HG03457 (cell line): ENCODE data around the gene KRT34.
"Not testable (repeated sequence)": the region's sequence is repeated elsewhere in the genome, so short reads cannot be mapped to it uniquely, and the experiment has no call there.

Source experiments
- ATAC-seq: cut with Tn5 transposase; IDR thresholded peaks from one replicate; pipeline ENCODE4 v1.9.1; 2021; ENCODE audit warnings: moderate number of reproducible peaks; ENCODE audit not compliant: unreplicated experiment

Gene KRT34

DNA sequence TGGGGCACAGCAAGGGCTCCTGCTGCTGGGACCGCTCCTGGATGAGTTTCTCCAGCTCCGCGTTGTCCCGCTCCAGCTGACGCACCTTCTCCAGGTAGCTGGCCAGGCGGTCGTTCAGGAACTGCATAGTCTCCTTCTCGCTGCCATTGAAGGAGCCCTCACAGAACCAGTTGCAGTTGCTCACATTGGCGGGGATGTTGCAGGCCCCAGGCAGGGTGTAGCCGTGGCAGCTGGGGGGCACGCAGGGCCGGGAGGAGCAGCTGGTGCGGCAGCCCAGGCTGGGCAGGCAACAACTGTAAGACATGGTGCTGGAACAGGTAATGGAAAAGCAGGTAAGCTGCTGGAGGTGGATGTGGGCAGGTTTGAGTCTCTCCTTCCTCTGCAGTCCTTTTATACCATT lies at the start of gene KRT34:
Gene KRT34 (minus strand): TSS at position 364 of the 400 bp plus-strand sequence. CDS start 60 bp downstream, at position 304.
- ATAC-seq, result not testable (repeated sequence)

DNA sequence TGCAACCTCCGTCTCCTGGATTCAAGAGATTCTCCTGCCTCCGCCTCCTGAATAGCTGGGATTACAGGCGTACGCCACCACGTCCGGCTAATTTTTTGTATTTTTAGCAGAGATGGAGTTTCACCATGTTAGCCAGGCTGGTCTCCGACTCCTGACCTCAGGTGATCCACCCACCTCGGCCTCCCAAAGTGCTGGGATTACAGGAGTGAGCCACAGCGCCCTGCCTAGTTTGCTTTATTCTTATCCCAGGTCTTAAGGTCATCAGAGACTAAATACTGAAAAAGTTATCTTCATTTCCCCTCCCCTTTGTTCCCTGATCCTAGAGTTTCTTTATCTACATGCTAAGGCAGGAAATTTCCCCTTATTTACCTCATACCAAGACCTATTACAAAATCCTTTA lies 48.3 kb upstream of the KRT34 start:
- ATAC-seq, result not testable (repeated sequence)

DNA sequence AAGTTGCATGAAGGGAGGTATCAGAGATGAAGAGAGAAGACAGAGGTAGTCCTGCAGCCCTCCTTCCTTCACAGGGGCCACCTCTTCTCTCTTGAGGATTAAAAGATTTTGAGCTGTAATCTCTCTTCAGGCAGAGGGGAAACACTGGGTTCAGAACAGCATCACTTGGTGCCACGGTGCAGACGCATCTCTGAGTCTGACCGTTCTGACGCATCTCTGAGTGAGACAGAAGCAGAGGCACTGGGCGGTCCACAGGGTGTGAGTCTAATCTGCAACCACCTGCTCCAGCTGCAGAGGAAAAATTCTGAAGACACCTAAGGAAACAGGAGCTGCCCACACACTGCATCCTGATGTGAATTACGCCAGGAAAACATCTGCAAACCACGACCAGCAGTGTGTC lies 47.6 kb upstream of the KRT34 start:
- ATAC-seq, result no peak

DNA sequence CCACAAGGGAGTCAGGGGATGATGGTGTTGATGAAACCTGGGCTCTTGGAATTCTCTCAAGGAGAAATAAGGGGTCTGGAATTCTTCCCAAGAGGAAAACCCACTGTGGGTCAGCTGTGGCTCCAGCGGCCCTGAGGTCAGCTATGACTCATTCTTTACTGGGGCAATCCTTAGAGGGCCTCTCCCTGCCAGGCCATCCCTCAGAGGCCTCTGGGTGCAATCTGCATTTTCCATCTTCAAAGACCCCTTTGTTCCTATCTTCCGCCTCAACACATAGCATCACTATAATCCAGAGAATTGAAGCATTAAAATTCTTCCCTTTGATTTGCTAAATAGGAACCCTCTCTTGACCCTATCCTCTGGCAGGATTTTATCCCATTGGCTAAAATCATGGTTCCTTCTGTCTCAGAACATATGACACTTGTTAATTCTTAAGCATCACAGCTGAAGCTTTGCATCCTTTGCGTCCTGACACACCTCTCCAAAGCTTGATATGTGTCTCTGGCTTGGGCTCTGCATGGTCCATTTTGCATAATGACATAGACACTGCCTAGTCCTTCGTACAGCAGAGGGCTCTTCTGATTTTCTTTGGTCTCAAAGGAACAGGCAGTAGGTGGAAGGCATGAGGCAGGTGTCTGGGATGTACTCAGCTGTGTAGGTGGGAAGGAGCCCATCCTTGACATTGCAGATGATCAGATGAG lies 46.6 kb upstream of the KRT34 start:
- ATAC-seq, result no peak

DNA sequence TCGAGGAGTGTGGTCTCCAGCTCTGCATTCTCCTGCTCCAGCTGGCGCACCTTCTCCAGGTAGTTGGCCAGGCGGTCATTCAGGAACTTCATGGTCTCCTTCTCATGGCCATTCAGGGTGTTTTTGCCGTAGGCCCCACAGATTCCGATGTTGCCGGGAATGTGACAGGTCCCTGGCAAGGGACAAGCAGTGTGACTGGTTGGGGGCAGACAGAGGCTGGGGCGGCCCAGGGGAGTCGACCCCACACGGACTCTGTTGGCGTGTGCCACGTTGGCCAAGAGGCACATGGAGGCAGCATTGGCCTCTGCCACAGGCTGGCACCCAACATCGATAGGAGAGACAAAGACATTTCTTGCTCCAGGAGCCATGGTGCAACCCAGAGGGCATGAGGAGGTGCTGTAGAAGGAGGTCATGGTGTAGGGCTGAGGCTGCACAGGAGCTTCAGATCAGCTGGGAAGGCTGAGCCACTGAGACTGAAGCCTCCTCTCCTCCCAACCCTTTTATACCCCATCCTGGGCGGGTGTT lies 42.1 kb upstream of the KRT34 start, which contains the start of gene KRT37:
Gene KRT37 (minus strand): TSS at position 475 of the 525 bp plus-strand sequence. CDS start 62 bp downstream, at position 413.
- ATAC-seq, result no peak

DNA sequence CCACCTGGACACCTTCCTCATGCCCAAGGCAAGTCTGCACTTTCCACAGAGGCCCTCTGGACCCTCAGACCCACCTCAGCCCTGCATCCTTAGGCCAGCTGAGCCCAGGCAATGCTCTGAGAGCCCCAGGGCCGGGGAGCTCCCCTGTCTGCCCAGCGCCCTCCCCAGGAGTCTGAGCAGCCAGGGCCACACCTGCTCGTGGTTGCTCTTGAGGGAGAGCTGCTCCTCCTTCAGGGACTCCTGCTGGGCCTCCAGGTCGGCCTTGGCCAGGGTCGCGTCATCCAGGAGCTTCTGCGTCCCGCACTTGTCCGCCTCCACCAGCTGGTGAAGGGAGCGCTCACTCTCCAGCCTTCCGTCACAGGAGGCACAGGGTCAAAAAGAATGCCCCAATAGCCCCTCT lies 40.5 kb upstream of the KRT34 start:
- not testable (repeated sequence) for ATAC-seq

DNA sequence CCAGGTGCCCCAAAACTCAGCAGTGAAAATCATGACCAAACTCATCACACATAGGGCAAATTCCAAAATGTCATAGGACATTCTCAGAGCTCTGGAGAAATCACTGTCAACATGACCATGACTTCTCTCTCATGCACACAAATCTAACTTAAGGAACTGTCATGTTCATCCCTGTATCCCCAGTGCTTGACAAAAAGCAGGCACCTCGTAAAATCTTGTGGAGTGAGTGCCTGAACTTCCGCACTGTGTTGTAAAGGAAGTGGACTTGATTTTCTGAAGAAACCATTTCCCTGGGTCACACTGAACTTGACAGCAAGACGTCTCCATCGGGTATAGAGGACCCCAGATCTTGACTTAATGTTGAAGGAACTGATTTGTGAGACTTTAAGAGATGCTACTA lies 39.5 kb upstream of the KRT34 start:
- ATAC-seq, result no peak

DNA sequence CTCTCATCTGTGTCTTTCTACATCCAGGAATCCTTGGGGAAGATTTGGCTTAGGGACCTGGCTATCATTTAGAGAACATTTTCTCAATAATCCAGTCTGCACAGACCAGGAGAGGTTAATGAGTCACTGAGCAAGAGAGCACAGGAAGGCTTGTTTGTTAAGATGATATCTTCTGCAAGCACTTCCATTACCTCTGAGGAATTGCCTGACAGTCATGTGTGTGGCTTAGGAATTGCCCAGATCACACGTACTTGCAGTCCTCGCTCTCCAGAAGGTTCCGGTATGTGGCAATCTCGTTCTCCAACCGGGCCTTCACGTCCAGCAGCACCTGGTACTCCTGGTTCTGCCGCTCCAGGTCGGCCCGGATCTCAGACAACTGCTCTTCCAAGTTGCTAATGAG lies 39.0 kb upstream of the KRT34 start:
- no peak for ATAC-seq

DNA sequence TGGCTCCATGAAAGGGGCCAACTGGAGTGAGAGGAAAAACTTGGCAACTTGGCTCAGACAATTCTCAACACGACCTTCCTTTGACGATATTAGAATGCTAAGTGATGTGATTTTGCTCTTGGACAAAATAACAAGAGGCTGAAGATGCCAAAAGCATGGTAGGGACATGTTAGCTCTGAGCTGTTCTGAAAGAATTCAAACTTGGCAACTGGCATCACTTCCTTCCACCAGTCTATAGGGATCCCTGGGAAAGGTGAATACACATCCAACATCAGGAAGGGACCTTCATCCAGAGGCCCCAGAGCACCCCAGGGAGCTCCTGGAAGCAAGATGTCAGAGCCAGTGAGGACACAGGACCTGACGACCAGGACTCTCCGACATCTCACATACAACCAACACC lies 38.0 kb upstream of the KRT34 start:
- ATAC-seq, result no peak

DNA sequence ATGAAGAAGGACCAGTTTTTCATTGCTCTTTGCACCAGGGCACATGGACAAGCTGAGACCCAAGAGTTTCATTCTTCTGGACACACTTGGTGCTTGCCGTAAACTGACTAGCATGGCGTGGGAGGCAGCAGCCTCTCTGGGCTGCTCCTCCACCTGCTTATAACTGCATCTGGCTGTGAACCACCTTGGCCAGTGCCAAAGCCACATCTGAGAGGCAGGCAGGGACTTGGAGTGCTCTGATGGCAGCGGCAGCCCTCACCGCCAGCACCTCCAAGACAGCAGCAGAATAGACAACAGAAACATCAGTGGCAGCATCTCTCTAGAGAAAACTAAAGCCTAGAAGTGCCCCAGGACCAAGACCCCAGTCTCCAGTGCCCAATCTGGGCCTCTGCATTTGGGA lies 37.6 kb upstream of the KRT34 start:
- ATAC-seq, result no peak

DNA sequence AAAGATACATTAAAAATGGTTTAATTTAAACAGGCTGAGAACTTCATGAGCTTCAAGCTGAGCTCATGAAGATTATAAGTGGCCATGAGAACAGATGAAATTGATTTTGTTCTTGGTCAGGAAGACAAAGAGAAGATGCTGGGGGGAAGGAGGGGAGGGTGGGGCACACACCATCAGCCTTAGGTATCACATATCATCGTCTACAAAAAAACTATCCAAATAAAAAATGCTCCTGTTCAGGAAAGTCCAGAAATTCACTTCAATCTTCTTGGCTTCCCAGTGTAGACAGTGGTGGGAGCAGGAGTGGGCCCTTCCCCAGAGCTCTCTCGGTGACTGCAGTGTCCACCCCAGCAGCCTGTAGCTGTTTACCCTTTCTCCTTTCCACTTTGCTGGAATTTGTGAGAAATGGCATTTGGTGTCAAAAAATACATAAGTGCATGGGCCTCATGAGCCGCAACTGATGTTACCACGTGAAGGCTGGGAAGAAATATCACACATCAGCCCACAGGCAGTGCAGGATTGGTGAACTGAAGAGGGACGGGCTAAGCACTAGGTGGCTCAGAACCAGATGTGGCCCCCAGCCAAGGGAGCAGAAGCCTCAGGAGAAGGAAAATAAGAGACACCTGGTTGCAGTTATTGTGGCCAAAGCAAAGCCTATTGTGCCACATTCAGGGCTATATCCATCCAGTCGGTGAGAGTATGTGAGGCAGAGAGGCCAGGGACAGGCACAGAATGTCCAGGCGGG lies 36.2 kb upstream of the KRT34 start:
- ATAC-seq, result no peak

DNA sequence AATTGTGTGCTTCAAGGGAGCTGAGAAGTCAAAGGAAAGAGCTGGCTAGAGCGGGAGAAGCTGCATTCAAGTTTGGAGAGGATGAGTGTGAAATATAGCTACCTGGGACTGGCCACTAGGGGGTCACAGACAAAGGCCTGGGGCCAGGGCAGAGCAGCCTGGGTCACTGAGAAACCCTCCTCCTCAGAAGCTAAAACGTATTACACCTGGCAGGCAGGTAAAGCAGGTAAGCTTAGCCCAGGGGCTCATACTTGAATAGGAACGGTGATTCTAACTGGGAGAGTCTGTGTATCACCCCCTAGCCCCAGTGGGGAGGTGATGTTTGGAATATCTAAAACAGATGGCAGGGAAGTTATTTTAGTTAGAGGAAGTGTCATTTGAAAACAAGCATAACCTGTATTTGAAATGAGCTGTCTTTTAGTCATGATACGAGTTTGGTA lies 35.5 kb upstream of the KRT34 start:
- ATAC-seq, result no peak

DNA sequence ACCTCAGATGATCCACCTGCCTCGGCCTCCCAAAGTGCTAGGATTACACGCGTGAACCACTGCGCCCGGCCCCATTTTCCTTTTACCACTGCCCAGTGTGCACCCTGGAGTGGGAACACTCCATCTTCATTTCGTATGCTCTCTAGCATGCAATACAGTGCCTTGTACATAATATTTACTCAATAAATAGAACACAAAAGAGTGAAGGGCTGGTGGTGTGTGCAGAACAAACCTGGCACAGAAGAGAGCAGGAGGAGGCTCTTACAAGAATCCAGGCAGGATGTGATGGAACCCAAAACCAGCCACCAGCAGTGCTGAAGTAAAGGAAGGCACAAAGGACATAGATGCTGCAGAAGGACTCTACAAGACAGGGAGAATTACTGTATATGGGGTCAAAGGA lies 35.0 kb upstream of the KRT34 start:
- no peak for ATAC-seq

DNA sequence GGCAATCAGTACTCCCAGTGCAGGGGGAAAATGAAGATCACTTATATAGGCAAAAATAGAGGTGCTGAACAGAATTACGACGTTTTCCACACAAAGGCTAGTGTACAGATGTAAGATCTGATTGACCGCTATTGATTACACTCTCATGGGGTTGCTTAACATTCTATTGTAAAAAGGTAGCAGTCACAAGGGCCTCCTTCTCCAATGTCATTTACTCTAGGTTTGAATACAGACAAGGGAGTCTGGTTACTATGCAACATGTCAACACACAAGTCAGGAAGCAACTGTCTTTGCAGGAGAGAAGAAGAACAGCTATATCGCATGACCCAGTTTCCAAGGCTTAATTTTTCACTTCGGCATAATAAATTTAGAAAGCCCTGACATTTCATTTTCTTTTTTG lies 34.4 kb upstream of the KRT34 start:
- ATAC-seq, result no peak

DNA sequence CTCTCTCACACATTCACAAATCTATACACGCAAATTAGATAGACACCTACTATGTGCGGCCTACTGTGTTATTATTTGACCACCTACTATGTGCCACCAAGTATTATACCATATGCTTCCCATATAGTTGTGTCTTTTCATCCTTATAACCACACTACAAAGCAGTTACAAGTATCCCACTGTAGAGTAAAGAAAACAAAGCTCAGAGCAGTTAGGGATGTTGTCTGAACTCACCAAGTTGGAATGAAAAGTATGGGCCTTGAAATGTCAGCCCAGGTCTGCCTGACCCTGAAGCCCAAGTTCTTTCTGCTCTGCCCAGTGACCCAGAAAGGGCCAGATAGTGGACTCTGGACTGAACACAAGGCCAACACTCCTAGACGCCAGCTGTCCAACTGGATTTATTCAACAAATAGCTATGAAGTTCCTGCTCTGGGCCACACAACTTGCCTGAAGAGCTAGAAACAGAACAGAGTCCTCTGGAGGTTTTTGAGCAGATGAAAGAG lies 33.8 kb upstream of the KRT34 start:
- no peak for ATAC-seq

DNA sequence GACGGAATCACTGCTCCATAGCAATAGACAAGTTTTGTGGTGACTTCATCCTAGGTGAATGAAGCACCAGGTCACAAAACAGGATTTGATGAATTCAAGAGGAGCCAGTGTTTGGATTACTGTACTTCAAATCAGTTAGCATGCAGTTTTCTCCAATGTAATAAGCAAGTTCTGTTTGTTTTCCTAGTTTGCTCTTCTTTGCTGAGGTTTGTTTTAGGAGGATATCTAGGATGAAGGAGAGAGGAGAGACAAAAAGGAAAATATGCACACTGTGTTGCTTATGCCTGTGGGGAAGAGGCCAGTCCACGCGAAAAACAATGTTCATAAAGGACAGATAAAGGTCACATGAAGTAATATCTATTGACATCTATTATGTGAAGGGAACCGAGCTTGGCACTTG lies 33.3 kb upstream of the KRT34 start:
- no peak for ATAC-seq

DNA sequence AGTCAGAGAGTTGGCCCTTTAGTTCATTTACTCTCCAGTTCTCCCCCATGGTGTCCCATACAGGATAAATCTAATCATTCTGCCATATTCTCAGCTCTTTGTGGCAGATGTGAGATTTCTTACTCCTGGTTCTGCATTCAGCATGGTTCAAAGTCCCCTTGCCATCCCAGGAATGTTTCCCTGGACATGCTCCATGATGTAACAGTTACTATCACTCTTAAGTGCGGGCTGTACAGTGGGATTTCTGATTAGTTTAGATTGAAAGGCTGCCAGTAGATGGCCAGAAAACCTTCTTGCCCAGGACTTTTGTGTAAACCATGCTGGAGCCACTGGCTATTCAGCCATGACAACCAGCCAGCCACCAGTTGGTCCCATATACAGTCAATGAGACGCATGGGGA lies 31.9 kb upstream of the KRT34 start:
- ATAC-seq, result no peak

DNA sequence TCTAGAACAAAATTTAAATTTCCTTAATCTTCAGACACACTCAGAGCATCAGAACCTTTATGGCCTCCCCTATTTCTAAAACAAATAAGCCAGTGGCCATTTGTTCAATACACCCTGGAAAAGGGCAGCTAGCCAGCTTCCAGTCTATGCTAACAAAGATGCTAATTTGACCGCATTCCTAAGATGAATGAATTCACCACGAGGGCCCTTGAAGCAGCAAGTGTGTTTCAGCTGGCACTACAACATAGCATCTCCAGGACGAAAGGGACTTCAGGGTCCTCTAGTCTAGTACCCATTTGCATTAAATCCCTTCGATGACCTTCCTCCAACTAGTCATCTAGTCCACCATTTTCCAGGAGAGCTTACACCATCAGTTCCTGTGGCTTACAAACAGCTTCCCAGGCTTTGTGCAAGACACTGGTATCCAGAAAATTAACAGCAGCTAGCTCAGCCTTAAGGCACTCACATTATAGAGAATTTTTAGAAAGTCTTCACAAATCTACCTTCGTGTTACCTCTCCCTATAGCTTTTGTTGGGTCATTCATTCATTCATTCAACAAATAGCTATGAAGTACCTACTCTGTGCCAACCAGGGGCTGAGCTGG lies 31.3 kb upstream of the KRT34 start:
- no peak for ATAC-seq

DNA sequence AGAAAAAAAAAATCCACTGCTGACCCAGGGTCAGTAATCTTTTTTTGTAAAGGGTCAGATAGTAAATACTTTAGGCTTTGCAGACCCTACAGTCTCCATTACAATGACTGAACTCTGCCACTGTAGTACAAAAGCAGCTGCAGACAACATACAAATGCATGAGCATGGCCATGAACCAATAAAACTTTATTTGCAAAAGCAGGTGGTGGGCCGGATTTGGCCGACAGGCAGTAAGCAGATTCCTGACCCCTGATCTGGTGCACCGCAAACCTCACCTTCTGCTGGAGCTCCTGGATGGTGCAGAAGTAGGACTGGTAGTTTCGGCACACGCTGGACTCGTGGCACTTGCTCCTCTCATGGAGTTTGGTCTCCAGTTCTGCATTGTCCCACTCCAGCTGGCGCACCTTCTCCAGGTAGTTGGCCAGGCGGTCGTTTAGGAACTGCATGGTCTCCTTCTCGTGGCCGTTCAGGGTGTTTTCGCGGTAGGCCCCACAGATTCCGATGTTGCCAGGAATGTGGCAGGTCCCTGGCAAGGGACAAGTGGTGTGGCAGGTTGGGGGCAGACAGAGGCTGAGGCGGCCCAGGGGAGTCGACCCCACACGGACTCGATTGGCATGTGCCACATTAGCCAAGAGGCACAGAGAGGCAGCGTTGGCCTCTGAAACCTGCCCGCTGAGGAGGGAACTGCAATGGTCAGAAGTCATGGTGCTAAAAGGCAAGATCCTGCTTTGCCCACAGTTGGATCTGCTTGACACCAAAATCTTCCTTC lies 29.1 kb upstream of the KRT34 start:
- no peak for ATAC-seq

DNA sequence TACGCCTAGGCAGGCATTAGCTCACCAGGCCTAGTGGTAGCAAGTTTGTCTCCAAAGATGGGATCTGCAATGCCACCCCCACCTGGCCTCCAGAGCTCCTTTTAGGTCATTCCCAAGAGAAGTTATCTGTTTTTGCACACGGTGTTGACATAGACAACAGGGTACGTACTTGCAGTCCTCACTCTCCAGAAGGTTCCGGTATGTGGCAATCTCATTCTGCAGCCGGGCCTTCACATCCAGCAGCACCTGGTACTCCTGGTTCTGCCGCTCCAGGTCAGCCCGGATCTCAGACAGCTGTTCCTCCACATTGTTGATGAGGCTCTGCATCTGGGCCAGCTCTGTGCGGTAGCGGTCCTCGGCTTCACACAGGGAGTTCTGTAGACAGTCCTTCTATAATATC lies 25.1 kb upstream of the KRT34 start:
- no peak for ATAC-seq

DNA sequence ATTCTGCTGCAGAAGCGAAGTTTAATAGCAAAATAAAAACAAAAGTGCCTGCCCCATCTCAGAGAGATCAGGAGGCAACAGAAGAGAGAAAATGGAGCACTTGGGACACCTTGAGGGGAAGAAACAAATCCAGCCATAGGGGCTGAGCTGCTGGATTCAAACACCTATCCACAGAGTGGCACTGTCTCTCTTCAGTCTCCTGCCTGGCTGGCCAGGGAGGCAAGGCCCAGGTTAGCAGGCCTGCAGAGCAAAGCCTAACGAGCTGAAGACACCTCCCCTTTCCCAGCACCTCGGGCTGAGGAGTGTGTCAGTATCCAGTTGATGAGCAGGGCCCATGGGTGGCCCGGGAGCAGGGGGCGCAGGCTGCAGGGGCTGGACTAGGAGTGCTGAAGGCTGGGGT lies 24.1 kb upstream of the KRT34 start:
- ATAC-seq, result no peak
